GM19025 (cell line): Measurements from ENCODE around the gene FRAT2.
"Not testable (repeated sequence)": the region's sequence is repeated elsewhere in the genome, so short reads cannot be mapped to it uniquely, and the experiment has no call there.

Source experiments
- ATAC-seq: cut with Tn5 transposase; IDR thresholded peaks from one replicate; pipeline ENCODE4 v1.9.1; 2021; ENCODE audit warnings: mild to moderate bottlenecking, low read depth, moderate library complexity; ENCODE audit not compliant: unreplicated experiment

Gene FRAT2

GRCh38 chr10:97358349-97358748, 23.8 kb upstream of the FRAT2 start:
- ATAC-seq = no peak

- no peak for ATAC-seq
Observed at GRCh38 chr10:97356918-97357317, 22.4 kb upstream of the FRAT2 start.

GRCh38 chr10:97356318-97356914, 21.9 kb upstream of the FRAT2 start:
- no peak for ATAC-seq

- no peak for ATAC-seq
Observed at GRCh38 chr10:97355571-97355975, 21.0 kb upstream of the FRAT2 start.

- no peak for ATAC-seq
Observed at GRCh38 chr10:97353945-97354344, 19.4 kb upstream of the FRAT2 start.

- ATAC-seq = no peak
Observed at GRCh38 chr10:97349752-97350513, 15.4 kb upstream of the FRAT2 start.

GRCh38 chr10:97347317-97347716, 12.8 kb upstream of the FRAT2 start:
- ATAC-seq = no peak

GRCh38 chr10:97343664-97344063, 9.1 kb upstream of the FRAT2 start:
- ATAC-seq = not testable (repeated sequence)

- ATAC-seq = no peak
Observed at GRCh38 chr10:97341416-97341815, 6.9 kb upstream of the FRAT2 start.

- no peak for ATAC-seq
Observed at GRCh38 chr10:97338041-97338440, 3.5 kb upstream of the FRAT2 start.

GRCh38 chr10:97336942-97337831, 2.7 kb upstream of the FRAT2 start:
- ATAC-seq = no peak

GRCh38 chr10:97336446-97336845, 1.9 kb upstream of the FRAT2 start:
- no peak for ATAC-seq

- ATAC-seq = no peak
Observed at GRCh38 chr10:97336006-97336405, 1.5 kb upstream of the FRAT2 start.

GRCh38 chr10:97335188-97335619, 675 bp upstream of the FRAT2 start:
- no peak for ATAC-seq

GRCh38 chr10:97333601-97334369, 744 bp downstream of the FRAT2 start:
- peak; percentile 23 for ATAC-seq

GRCh38 chr10:97333351-97333600, 1.3 kb downstream of the FRAT2 start:
- no peak for ATAC-seq

- ATAC-seq = no peak
Observed at GRCh38 chr10:97332591-97333350, 1.8 kb downstream of the FRAT2 start.

- no peak for ATAC-seq
Observed at GRCh38 chr10:97331153-97331703, 3.3 kb downstream of the FRAT2 start.

GRCh38 chr10:97329766-97330165, 4.8 kb downstream of the FRAT2 start:
- no peak for ATAC-seq
